CD4-positive, alpha-beta T cell (primary cell): ENCODE data around the gene SLC2A13. TPM values are rescaled to one million over a fixed set of nuclear protein-coding genes. Genes with fewer than 3 reads are reported as not detected.

Experiments
- ATAC-seq: fragments of 200-7000 bp; cut with Tn5 transposase; one replicate; pipeline ENCODE4 v1.10.0; 2022; ENCODE audit warnings: mild to moderate bottlenecking; ENCODE audit not compliant: poor library complexity
- CTCF ChIA-PET: fragments of 350-600 bp; sonication (Branson Sonifier 250); formaldehyde crosslinking; loops from one replicate; lab custom pipeline; 2021; ENCODE audit warnings: antibody characterized with exemption, inconsistent platforms; lab: Charles Lee
- POLR2A ChIA-PET: fragments of 350-600 bp; sonication (Branson Sonifier 250); formaldehyde crosslinking; loops from one replicate; lab custom pipeline; 2021; ENCODE audit warnings: antibody characterized with exemption, inconsistent platforms; lab: Charles Lee
- DNase-seq, 14 experiments: peaks; one replicate each; pipeline ENCODE4 v3.0.0-alpha.2; 2013 to 2020; ENCODE audit warnings: mixed read lengths in 2 of 14
- H3K27ac ChIP-seq, 2 donors: one replicate each; pipeline versions ENCODE4 v1.5.1 to v1.7.0; 2013; ENCODE audit warnings: low read length in 2 of 2, low read depth in 1 of 2, mild to moderate bottlenecking in 1 of 2
- H3K27me3 ChIP-seq, 2 experiments: 1 replicate in 1 of 2; 2 replicates in 1 of 2; pipeline versions ENCODE4 v1.6.1 to v1.7.0; 2013; ENCODE audit warnings: low read length in 2 of 2, control low read depth in 1 of 2, mild to moderate bottlenecking in 1 of 2, moderate library complexity in 1 of 2; ENCODE audit not compliant: insufficient read depth in 2 of 2, control insufficient read depth in 1 of 2
- H3K36me3 ChIP-seq: one replicate; pipeline ENCODE4 v1.6.1; 2013; ENCODE audit warnings: low read length, control low read depth; ENCODE audit not compliant: insufficient read depth
- H3K4me1 ChIP-seq: one replicate; pipeline ENCODE4 v1.6.1; 2013; ENCODE audit warnings: low read length, control low read depth; ENCODE audit not compliant: insufficient read depth
- H3K4me3 ChIP-seq: one replicate; pipeline ENCODE4 v1.5.1; 2013; ENCODE audit warnings: mild to moderate bottlenecking, low read length, moderate library complexity
- H3K9me3 ChIP-seq, 2 experiments: 1 replicate in 1 of 2; 2 replicates in 1 of 2; pipeline versions ENCODE4 v1.6.1 to v1.7.0; 2013; ENCODE audit warnings: low read length in 2 of 2, mild to moderate bottlenecking in 2 of 2, control low read depth in 1 of 2, moderate library complexity in 1 of 2; ENCODE audit not compliant: control insufficient read depth in 1 of 2, insufficient read depth in 1 of 2
- H3K27ac Mint-ChIP-seq: one replicate; pipeline ENCODE4 v1.8.0; 2020; ENCODE audit warnings: mixed read lengths
- H3K27me3 Mint-ChIP-seq: one replicate; pipeline ENCODE4 v1.8.0; 2021; ENCODE audit warnings: mixed read lengths
- H3K36me3 Mint-ChIP-seq: one replicate; pipeline ENCODE4 v1.8.0; 2021; ENCODE audit warnings: low read depth, mixed read lengths
- H3K4me1 Mint-ChIP-seq: one replicate; pipeline ENCODE4 v1.8.0; 2021; ENCODE audit warnings: low read depth, mixed read lengths
- H3K4me3 Mint-ChIP-seq: one replicate; pipeline ENCODE4 v1.8.0; 2020; ENCODE audit warnings: mild to moderate bottlenecking, mixed read lengths
- H3K9me3 Mint-ChIP-seq: one replicate; pipeline ENCODE4 v1.8.0; 2020; ENCODE audit warnings: mixed read lengths
- intact Hi-C, 2 experiments: fragments of 100-400 bp; cut with DNase I in 1 of 2; cut with micrococcal nuclease in 1 of 2; formaldehyde crosslinking; loops; one replicate each; pipeline versions ENCODE4 v1.15.1 to v1.9.0; 2023 to 2025; cut with DNase I, micrococcal nuclease
- total RNA-seq, 174 experiments: library from RNA in 2 of 174; stranded (reverse) in 2 of 174; gene quantifications; one replicate each; pipeline ENCODE4 v1.2.3 and lab custom pipeline; 2021 to 2026
- TF ChIP-seq, protein P1 (sequence below): fragments of 200-600 bp; IDR thresholded peaks from one replicate; pipeline ENCODE4 v1.8.0; 2022; ENCODE audit warnings: antibody characterized with exemption, mild to moderate bottlenecking

Gene SLC2A13
- total RNA-seq, 2 experiments from 2014 or later: 1.6 to 1.7 TPM

DNA sequence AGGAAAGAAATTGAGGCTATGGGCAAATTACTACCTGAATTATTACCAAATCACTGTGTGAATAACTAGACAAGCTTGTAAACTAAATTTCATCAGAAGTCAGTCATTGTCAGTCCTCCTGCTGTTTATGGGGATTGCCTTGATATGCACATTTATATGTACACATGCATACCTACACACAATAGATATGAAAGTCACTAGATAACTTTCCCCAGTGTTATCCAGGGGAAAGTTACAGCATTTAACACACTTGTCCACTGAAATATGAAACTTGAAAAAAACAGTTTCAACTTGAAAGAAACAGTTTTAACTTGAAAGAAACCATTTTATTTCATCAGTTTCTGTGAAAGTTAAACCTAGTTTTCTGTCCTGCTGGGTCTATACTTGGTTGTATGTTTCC is 199.6 kb downstream of the SLC2A13 start:
- Histone ChIP-seq H3K4me3 (no peak overlapping the region), H3K4me1 (no peaks in the 10 kb centered on the region), H3K27ac (no peak overlapping the region), H3K9me3 (no peaks in the 10 kb centered on the region), H3K36me3 (no peaks in the 10 kb centered on the region), H3K27me3 (no peaks in the 10 kb centered on the region)
- Mint-ChIP-seq H3K9me3 (no peaks in the 10 kb centered on the region), H3K4me1 (no peaks in the 10 kb centered on the region), H3K36me3 (no peaks in the 10 kb centered on the region), H3K27ac (no peak overlapping the region), H3K4me3 (no peak overlapping the region), H3K27me3 (no peaks in the 10 kb centered on the region)
- ATAC-seq (no peak), DNase-seq (no peak)
- ChIA-PET POLR2A (no interaction called here), CTCF (interaction anchor here (0.5 kb wide), 1 partner anchor 19 kb away, joined by 3 read pairs; no protein-coding TSS in a partner anchor)
- TF ChIP-seq, protein P1, sequence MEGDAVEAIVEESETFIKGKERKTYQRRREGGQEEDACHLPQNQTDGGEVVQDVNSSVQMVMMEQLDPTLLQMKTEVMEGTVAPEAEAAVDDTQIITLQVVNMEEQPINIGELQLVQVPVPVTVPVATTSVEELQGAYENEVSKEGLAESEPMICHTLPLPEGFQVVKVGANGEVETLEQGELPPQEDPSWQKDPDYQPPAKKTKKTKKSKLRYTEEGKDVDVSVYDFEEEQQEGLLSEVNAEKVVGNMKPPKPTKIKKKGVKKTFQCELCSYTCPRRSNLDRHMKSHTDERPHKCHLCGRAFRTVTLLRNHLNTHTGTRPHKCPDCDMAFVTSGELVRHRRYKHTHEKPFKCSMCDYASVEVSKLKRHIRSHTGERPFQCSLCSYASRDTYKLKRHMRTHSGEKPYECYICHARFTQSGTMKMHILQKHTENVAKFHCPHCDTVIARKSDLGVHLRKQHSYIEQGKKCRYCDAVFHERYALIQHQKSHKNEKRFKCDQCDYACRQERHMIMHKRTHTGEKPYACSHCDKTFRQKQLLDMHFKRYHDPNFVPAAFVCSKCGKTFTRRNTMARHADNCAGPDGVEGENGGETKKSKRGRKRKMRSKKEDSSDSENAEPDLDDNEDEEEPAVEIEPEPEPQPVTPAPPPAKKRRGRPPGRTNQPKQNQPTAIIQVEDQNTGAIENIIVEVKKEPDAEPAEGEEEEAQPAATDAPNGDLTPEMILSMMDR: no peak
- intact Hi-C loops: no loop called here

DNA sequence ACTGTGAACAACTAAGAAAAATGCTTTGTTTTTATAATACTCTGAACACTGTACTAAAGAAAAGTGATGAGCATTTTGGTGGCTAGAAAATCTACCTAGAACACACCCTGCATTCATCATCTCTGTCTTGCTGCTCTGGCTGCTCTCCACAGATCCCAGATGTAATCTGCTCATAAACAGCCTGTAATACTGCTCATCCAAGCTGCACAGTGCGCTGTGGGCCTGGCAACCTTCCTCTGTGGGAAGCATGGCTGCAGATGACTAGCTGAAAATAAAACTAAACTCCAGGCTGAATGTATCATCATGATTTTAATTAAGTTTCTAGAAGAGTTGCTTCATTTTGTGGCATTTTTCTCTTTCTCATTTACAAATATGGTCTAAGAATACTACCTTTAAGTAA is 200.7 kb downstream of the SLC2A13 start:
- Histone ChIP-seq H3K9me3 (no peaks in the 10 kb centered on the region), H3K27ac (no peak overlapping the region), H3K4me1 (no peaks in the 10 kb centered on the region), H3K36me3 (no peaks in the 10 kb centered on the region), H3K27me3 (no peaks in the 10 kb centered on the region), H3K4me3 (no peak overlapping the region)
- POLR2A ChIA-PET: no interaction called here
- no peak overlapping the region for H3K4me3 Mint-ChIP-seq
- no peaks in the 10 kb centered on the region for H3K36me3 Mint-ChIP-seq
- intact Hi-C loops: no loop called here
- no peaks in the 10 kb centered on the region for H3K9me3 Mint-ChIP-seq
- CTCF ChIA-PET: interaction anchor here (1.0 kb wide), 1 partner anchor 20 kb away, joined by 3 read pairs; no protein-coding TSS in a partner anchor
- TF ChIP-seq, protein P1: no peak
- ATAC-seq (no peak), DNase-seq (no peak)
- no peak overlapping the region for H3K27ac Mint-ChIP-seq
- no peaks in the 10 kb centered on the region for H3K4me1 Mint-ChIP-seq
- no peaks in the 10 kb centered on the region for H3K27me3 Mint-ChIP-seq

GRCh38 chr12:39902821-39903220 is 203.1 kb downstream of the SLC2A13 start:
- H3K27ac Mint-ChIP-seq: no peak overlapping the region
- Histone ChIP-seq H3K27ac (no peak overlapping the region), H3K4me1 (no peaks in the 10 kb centered on the region), H3K36me3 (no peaks in the 10 kb centered on the region), H3K9me3 (no peaks in the 10 kb centered on the region), H3K27me3 (no peaks in the 10 kb centered on the region), H3K4me3 (no peak overlapping the region)
- no peak overlapping the region for H3K4me3 Mint-ChIP-seq
- no peak for ATAC-seq
- intact Hi-C loops: loop anchor here in 1 of 2 experiments (2.0 kb wide), 1 partner anchor 14 kb away; no protein-coding TSS in a partner anchor
- ChIA-PET POLR2A (no interaction called here), CTCF (no interaction called here)
- TF ChIP-seq, protein P1: no peak
- no peaks in the 10 kb centered on the region for H3K36me3 Mint-ChIP-seq
- no peaks in the 10 kb centered on the region for H3K9me3 Mint-ChIP-seq
- H3K27me3 Mint-ChIP-seq: no peaks in the 10 kb centered on the region
- no peaks in the 10 kb centered on the region for H3K4me1 Mint-ChIP-seq
- no peak for DNase-seq
